ENCODE results near the gene PABPN1L. TPM values are rescaled to one million over a fixed set of nuclear protein-coding genes. Genes with fewer than 3 reads are reported as not detected.

Gene PABPN1L
- total and polyA plus RNA-seq, 2 of the 13 experiments (the other 11 are each of a cell fraction or from before 2014, with no cell fraction given), result not detected

GRCh38 chr16:88839026-88839529 is 27.4 kb downstream of the PABPN1L start:
- ChIA-PET CTCF (ENCODE audit: low intra/inter-chr PET ratio, low total read pairs) (interaction anchor here (0.6 to 2.5 kb wide), 8 partner anchors 18 to 329 kb away, joined by 3 to 22 read pairs (median 4); partner anchors contain the start of genes APRT, GALNS, RNF166 and TRAPPC2L), POLR2A (interaction anchor here (1.0 to 1.1 kb wide), 2 partner anchors 30 to 362 kb away, joined by 3 to 5 read pairs; no protein-coding TSS in a partner anchor)
- no peak overlapping the region for H2AFZ ChIP-seq (ENCODE audit: low read length)
- BruUV-seq (replicated peaks), result no TSS peak
- DNase-seq (ENCODE audit: low spot score) (peak; percentile 71), FAIRE-seq (peak; percentile 76), ATAC-seq (peak; percentile 33)
- no peaks in the 10 kb centered on the region for H3K27me3 ChIP-seq (ENCODE audit: control insufficient read depth in 1 of 2, insufficient read depth in 2 of 2, low read length in 2 of 2)
- in situ Hi-C loops (cut with HindIII; ENCODE audit: extremely low pct_ligation_motif_present, low pct_unique_long_range_greater_than_20kb) (no loop called here), intact Hi-C loops (cut with micrococcal nuclease; ENCODE audit: unreplicated experiment) (loop anchor here (1.0 kb wide), 1 partner anchor 18 kb away; the partner anchor contains the start of gene TRAPPC2L)
- H3K4me1 ChIP-seq (ENCODE audit: insufficient read depth, low read length), result no peaks in the 10 kb centered on the region
- WGBS (ENCODE audit: low lambda C conversion rate), result 79% methylated on average over 18 of the region's 39 CpGs
- no peak overlapping the region for H3K4me2 ChIP-seq (ENCODE audit: low read depth, low read length)
- no peaks in the 10 kb centered on the region for H3K9me3 ChIP-seq (ENCODE audit: low read length)
- H3K4me3 ChIP-seq (replicated peaks in 1 of 3; ENCODE audit: insufficient read depth in 1 of 3, low read depth in 2 of 3, low read length in 3 of 3), result no peak overlapping the region
- H3K9ac ChIP-seq (ENCODE audit: insufficient read depth, low read depth, low read length), result no peak overlapping the region
- H3K36me3 ChIP-seq (replicated peaks in 1 of 2; ENCODE audit: control insufficient read depth in 1 of 2, insufficient read depth in 2 of 2, low read length in 2 of 2), result no peaks in the 10 kb centered on the region
- H3K27ac ChIP-seq (ENCODE audit: extremely low read length, insufficient read depth, low read length), result peak overlapping the region; percentile 7
- H3K79me2 ChIP-seq (ENCODE audit: insufficient read depth, low read length), result no peaks in the 10 kb centered on the region
- H4K20me1 ChIP-seq (ENCODE audit: insufficient read depth, low read length), result no peaks in the 10 kb centered on the region
- TF ChIP-seq ZXDC (CRISPR knock-in tag; IDR thresholded peaks at IDR 0.05), result no peak
- no peak for TF ChIP-seq FOXC1 (CRISPR knock-in tag; IDR thresholded peaks at IDR 0.05; ENCODE audit: borderline replicate concordance)
- no peak for TF ChIP-seq TMF1 (CRISPR knock-in tag; IDR thresholded peaks at IDR 0.05; ENCODE audit: low read depth)
- peak; percentile 34; the same call in 1 of the 2 replicates for TF ChIP-seq RBFOX2 (IDR thresholded peaks at IDR 0.05; ENCODE audit: low read depth, low read length)
- peak; percentile 89 for TF ChIP-seq HOXA3 (CRISPR knock-in tag; IDR thresholded peaks at IDR 0.05)
- TF ChIP-seq ZBTB7A (CRISPR knock-in tag; IDR thresholded peaks at IDR 0.05), result peak; percentile 40; the same call in 1 of the 2 replicates
- no peak for TF ChIP-seq CENPBD1 (CRISPR knock-in tag; IDR thresholded peaks at IDR 0.05; ENCODE audit: borderline replicate concordance, low read depth)
- TF ChIP-seq ZNF503 (CRISPR knock-in tag; IDR thresholded peaks at IDR 0.05), result no peak
- no peak for TF ChIP-seq ZMAT3 (CRISPR knock-in tag; conservative IDR thresholded peaks at IDR 0.05)
- peak; percentile 89; the same call in 1 of the 2 replicates for TF ChIP-seq MTA1 (CRISPR knock-in tag; IDR thresholded peaks at IDR 0.05; ENCODE audit: borderline replicate concordance)
- TF ChIP-seq ZNF749 (CRISPR knock-in tag; IDR thresholded peaks at IDR 0.05; ENCODE audit: borderline replicate concordance), result no peak
- peak; percentile 99 for TF ChIP-seq DNMT1 (CRISPR knock-in tag; IDR thresholded peaks at IDR 0.05)
- TF ChIP-seq SP1 (IDR thresholded peaks at IDR 0.05), result no peak
- TF ChIP-seq SP1 (CRISPR knock-in tag; IDR thresholded peaks at IDR 0.05), result peak; percentile 77
- TF ChIP-seq TAF1 (CRISPR knock-in tag; IDR thresholded peaks at IDR 0.05), result peak; percentile 47; the same call in 1 of the 2 replicates
- TF ChIP-seq FOSL2 (CRISPR knock-in tag; IDR thresholded peaks at IDR 0.05), result peak; percentile 18; the same call in 1 of the 2 replicates
- TF ChIP-seq PHF5A (CRISPR knock-in tag; IDR thresholded peaks at IDR 0.05; ENCODE audit: low read depth, unreplicated experiment), result no peak
- TF ChIP-seq JUND (CRISPR knock-in tag; IDR thresholded peaks at IDR 0.05), result no peak
- no peak for TF ChIP-seq CEBPG (CRISPR knock-in tag; IDR thresholded peaks at IDR 0.05)
- TF ChIP-seq RARA (CRISPR knock-in tag; IDR thresholded peaks at IDR 0.05), result peak; percentile 69
- TF ChIP-seq E2F5 (CRISPR knock-in tag; conservative IDR thresholded peaks at IDR 0.05), result no peak

Data from HepG2 (cell line).